Measurements from ENCODE around the gene ARL8B.

ARL8B gene

DNA sequence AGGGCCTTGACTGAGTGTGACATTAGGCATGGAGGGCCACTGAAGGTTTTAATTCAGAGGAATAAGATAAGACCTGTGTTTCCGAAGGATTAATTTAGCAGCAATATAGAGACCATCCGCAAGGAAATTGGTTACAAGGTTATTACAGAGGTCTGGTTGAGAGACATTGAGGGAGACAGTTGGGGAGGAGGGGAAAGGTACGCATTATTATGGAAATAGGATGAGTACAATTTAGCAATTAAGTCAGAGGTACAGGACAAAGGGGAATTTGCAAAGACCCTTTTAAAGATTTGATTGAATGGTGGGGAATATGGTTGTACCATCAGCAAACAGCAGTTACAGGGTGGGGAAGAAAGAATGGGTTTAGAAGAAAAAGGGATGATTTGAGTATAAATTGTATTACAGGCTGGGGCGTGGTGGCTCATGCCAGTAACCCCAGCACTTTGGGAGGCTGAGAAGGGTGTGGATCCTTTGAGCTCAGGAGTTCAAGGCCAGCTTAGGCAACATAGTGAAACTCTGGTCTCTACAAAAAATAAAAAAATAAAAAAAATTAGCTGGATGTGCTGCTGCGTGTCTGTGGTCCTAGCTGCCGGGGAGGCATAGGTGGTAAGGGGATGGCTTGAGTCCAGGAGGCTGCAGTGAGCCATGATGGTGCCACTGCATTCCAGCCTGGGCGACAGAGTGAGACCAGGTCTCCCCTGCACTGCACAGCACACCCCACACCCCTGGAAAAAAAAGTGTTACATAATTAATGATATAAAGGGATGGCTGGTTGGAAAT is 11.3 kb downstream of the ARL8B start:
- Histone ChIP-seq H3K27ac (ENCODE audit: low read length) (no peak overlapping the region), H3K4me1 (ENCODE audit: control insufficient read depth, insufficient read depth, low read length) (peaks cover 11% of the 10 kb centered on the region), H3K36me3 (ENCODE audit: control insufficient read depth in 2 of 2, insufficient read depth in 2 of 2, low read length in 2 of 2) (no peaks in the 10 kb centered on the region), H3K9me3 (ENCODE audit: control insufficient read depth in 2 of 2, low read length in 2 of 2) (no peaks in the 10 kb centered on the region), H3K27me3 (ENCODE audit: control insufficient read depth in 1 of 2, insufficient read depth in 2 of 2, low read length in 2 of 2) (no peaks in the 10 kb centered on the region), H3K4me3 (ENCODE audit: low read length in 2 of 2) (no peak overlapping the region), H3K9ac (ENCODE audit: low read length in 2 of 2) (no peak overlapping the region)

DNA sequence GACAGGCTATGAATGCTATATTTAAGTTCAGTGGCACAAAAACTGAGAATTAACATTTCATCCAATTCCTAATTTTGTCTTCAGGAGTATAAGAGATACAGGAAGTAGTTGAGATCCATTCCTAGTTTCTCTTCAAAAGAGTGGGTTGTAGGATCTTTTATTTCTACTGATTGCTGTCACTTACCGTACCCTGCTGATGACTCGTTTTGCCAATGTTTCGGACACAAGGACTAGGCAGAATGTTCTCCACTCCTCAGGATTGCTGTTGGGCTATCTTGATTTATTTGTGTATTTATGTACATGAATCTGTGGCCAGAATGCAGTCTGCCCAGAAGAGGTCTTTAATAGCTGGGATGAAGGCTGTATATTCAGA is 11.9 kb downstream of the ARL8B start:
- Histone ChIP-seq H3K4me1 (ENCODE audit: control insufficient read depth, insufficient read depth, low read length) (peaks cover 11% of the 10 kb centered on the region), H3K4me3 (ENCODE audit: low read length in 2 of 2) (no peak overlapping the region), H3K9ac (ENCODE audit: low read length in 2 of 2) (no peak overlapping the region), H3K36me3 (ENCODE audit: control insufficient read depth in 2 of 2, insufficient read depth in 2 of 2, low read length in 2 of 2) (no peaks in the 10 kb centered on the region), H3K27ac (ENCODE audit: low read length) (no peak overlapping the region), H3K9me3 (ENCODE audit: control insufficient read depth in 2 of 2, low read length in 2 of 2) (no peaks in the 10 kb centered on the region), H3K27me3 (ENCODE audit: control insufficient read depth in 1 of 2, insufficient read depth in 2 of 2, low read length in 2 of 2) (no peaks in the 10 kb centered on the region)

DNA sequence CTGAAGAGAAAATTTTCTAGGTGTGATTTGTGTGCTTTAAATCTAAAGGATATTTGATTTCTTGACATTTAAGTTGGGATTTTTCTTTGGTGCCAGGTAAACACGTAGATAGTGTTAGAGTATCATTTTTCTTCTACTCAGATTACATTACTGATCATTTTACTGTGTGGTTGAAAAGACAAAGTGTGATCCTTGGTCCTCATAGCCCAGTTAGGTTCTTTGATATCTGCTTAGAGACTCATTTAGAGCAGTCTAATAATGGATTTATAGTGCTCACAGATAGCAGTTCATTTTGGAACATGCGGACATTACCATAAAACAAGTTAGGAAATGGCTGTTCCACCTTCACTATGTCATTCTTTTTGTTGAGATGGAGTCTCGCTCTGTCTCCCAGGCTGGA is 12.4 kb downstream of the ARL8B start:
- Histone ChIP-seq H3K4me1 (ENCODE audit: control insufficient read depth, insufficient read depth, low read length) (peaks cover 11% of the 10 kb centered on the region), H3K4me3 (ENCODE audit: low read length in 2 of 2) (no peak overlapping the region), H3K9me3 (ENCODE audit: control insufficient read depth in 2 of 2, low read length in 2 of 2) (no peaks in the 10 kb centered on the region), H3K36me3 (ENCODE audit: control insufficient read depth in 2 of 2, insufficient read depth in 2 of 2, low read length in 2 of 2) (no peaks in the 10 kb centered on the region), H3K9ac (ENCODE audit: low read length in 2 of 2) (no peak overlapping the region), H3K27ac (ENCODE audit: low read length) (no peak overlapping the region), H3K27me3 (ENCODE audit: control insufficient read depth in 1 of 2, insufficient read depth in 2 of 2, low read length in 2 of 2) (no peaks in the 10 kb centered on the region)

DNA sequence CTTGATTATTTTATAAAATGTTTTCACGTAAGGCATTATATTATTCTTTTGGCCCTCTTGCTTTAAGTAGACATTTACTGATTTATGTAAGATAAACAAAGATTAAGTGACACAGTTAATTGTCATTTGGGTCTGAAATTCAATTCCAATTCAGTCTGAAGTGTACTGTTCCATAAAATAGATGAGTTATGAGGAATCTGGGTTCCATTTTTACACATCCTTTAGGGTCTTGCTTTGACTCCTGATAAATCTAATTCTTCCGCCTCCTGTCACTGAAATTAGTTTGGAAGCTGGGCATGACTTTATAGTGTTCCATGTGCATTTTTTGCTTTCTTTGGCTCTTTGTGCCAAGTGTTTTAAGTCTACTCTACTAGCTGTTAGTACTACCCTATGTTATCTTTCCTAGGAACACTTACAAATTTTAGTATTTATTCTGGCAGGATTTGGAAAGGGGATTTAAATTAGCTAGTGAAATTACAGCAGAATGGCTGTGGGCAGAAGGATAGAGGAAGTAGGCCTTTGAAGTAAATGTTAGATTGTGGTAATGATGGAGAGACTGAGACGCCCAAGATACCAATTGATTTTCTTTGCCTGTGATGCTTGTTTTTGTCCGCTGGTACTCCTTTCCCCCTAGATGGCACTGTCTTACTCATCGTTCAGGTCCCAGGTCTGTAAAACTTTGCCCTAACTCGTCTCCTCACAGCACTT is 14.3 kb downstream of the ARL8B start:
- no peak overlapping the region for H3K9ac ChIP-seq (ENCODE audit: low read length in 2 of 2)
- H3K27ac ChIP-seq (ENCODE audit: low read length): no peak overlapping the region
- H3K27me3 ChIP-seq (ENCODE audit: control insufficient read depth in 1 of 2, insufficient read depth in 2 of 2, low read length in 2 of 2): no peaks in the 10 kb centered on the region
- peaks cover 11% of the 10 kb centered on the region for H3K4me1 ChIP-seq (ENCODE audit: control insufficient read depth, insufficient read depth, low read length)
- no peak overlapping the region for H3K4me3 ChIP-seq (ENCODE audit: low read length in 2 of 2)
- H3K9me3 ChIP-seq (ENCODE audit: control insufficient read depth in 2 of 2, low read length in 2 of 2): no peaks in the 10 kb centered on the region
- no peaks in the 10 kb centered on the region for H3K36me3 ChIP-seq (ENCODE audit: control insufficient read depth in 2 of 2, insufficient read depth in 2 of 2, low read length in 2 of 2)

DNA sequence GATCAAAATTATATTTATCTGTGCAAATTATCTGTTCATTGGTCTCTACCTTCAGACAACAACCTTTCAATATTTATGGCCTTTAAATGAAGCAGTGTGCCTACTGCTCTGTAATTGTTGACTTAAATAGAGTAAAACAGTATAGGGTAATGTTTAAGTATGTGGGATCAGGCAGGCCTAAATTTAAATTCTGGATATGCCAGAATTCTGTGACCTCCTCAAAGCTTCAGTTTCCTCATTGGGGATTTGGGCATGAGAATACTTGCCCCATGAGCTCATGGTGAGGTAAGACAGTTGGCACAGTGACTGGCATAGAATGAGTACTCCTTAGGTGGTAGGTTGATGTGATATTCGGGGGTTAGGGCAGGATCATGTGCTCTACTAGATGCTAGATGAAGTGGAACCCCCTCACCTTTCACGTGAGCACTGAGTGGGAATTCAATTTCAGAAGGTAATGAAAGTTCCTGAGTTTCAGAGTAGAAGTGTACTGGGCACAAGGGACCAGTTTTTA is 14.9 kb downstream of the ARL8B start:
- H3K9ac ChIP-seq (ENCODE audit: low read length in 2 of 2): no peak overlapping the region
- no peak overlapping the region for H3K4me3 ChIP-seq (ENCODE audit: low read length in 2 of 2)
- H3K27me3 ChIP-seq (ENCODE audit: control insufficient read depth in 1 of 2, insufficient read depth in 2 of 2, low read length in 2 of 2): no peaks in the 10 kb centered on the region
- H3K9me3 ChIP-seq (ENCODE audit: control insufficient read depth in 2 of 2, low read length in 2 of 2): no peaks in the 10 kb centered on the region
- no peaks in the 10 kb centered on the region for H3K36me3 ChIP-seq (ENCODE audit: control insufficient read depth in 2 of 2, insufficient read depth in 2 of 2, low read length in 2 of 2)
- peaks cover 11% of the 10 kb centered on the region for H3K4me1 ChIP-seq (ENCODE audit: control insufficient read depth, insufficient read depth, low read length)
- no peak overlapping the region for H3K27ac ChIP-seq (ENCODE audit: low read length)

DNA sequence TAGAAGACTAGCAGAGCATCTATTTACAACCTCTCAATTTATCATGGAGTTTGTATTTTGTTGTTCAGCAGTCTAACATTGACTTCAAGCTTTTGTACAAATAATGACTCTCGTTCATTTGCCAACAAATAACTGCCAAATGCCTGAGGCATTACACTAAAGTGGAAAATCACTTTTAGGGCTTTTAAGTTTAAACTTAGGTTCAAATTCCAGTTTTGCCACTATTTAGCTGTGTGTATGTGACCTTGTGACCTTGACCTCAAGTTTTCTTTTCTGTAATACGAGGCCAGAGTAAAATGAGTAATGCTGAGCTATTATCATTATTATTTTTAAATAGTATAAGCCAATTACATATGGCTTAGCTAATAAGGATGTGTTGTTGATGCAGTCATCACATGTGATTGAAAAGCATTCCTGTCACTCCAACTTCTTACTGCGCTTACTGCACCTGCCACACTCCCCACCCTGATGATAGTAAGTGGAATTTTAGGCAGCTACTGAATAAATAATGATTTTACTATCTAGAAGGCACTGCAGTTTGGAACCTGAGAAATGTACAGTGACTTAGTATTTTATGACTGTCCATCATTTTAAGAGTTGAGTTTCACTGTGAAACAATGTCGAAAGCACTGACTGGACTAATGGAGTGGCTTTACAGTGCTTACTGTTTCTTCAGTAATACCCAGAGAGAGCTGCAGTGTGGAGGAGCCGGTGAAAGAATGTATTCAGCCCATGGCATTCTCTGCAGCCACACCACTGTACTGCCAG is 16.3 kb downstream of the ARL8B start:
- Histone ChIP-seq H3K9me3 (ENCODE audit: control insufficient read depth in 2 of 2, low read length in 2 of 2) (no peaks in the 10 kb centered on the region), H3K4me1 (ENCODE audit: control insufficient read depth, insufficient read depth, low read length) (peaks cover 4% of the 10 kb centered on the region), H3K27me3 (ENCODE audit: control insufficient read depth in 1 of 2, insufficient read depth in 2 of 2, low read length in 2 of 2) (no peaks in the 10 kb centered on the region), H3K9ac (ENCODE audit: low read length in 2 of 2) (no peak overlapping the region), H3K36me3 (ENCODE audit: control insufficient read depth in 2 of 2, insufficient read depth in 2 of 2, low read length in 2 of 2) (no peaks in the 10 kb centered on the region), H3K27ac (ENCODE audit: low read length) (no peak overlapping the region), H3K4me3 (ENCODE audit: low read length in 2 of 2) (no peak overlapping the region)

DNA sequence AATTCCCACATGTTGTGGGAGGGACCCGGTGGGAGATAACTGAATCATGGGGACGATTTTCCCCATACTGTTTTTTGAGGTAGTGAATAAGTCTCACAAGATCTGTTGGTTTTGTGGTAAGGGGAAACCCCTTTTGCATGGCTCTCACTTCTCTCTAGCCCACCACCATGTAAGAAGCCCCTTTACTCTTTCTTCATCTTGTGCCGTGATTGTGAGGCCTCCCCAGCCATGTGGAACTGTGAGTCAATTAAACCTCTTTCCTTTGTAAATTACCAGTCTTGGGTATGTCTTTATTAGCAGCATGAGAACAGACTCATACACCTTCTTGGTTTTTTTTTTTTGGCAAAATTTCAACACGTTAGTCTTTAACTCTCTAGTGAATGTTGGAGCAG is 18.1 kb downstream of the ARL8B start:
- no peak overlapping the region for H3K27ac ChIP-seq (ENCODE audit: low read length)
- no peaks in the 10 kb centered on the region for H3K27me3 ChIP-seq (ENCODE audit: control insufficient read depth in 1 of 2, insufficient read depth in 2 of 2, low read length in 2 of 2)
- no peaks in the 10 kb centered on the region for H3K9me3 ChIP-seq (ENCODE audit: control insufficient read depth in 2 of 2, low read length in 2 of 2)
- no peaks in the 10 kb centered on the region for H3K36me3 ChIP-seq (ENCODE audit: control insufficient read depth in 2 of 2, insufficient read depth in 2 of 2, low read length in 2 of 2)
- no peak overlapping the region for H3K4me3 ChIP-seq (ENCODE audit: low read length in 2 of 2)
- H3K4me1 ChIP-seq (ENCODE audit: control insufficient read depth, insufficient read depth, low read length): no peaks in the 10 kb centered on the region
- H3K9ac ChIP-seq (ENCODE audit: low read length in 2 of 2): no peak overlapping the region

DNA sequence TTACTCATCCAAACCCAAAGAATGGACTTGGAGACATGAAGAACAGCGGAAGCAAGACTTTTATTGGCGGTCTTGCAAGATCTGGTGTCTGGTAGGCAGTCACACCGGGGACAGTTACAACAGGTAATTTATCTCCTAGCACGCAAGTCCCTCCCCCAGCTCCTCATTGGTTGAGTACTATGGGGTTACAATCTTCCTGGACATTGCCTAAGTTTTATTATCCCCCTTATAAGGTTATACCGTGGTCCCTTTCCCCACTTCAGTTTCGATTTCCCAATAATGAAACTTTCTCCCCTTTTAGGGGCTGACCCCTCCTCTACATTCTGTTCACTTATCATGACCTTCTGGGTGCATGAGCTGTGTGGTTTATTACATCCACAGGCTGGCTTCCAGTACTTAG is 18.7 kb downstream of the ARL8B start:
- H3K9me3 ChIP-seq (ENCODE audit: control insufficient read depth in 2 of 2, low read length in 2 of 2): no peaks in the 10 kb centered on the region
- no peak overlapping the region for H3K9ac ChIP-seq (ENCODE audit: low read length in 2 of 2)
- no peaks in the 10 kb centered on the region for H3K36me3 ChIP-seq (ENCODE audit: control insufficient read depth in 2 of 2, insufficient read depth in 2 of 2, low read length in 2 of 2)
- H3K4me1 ChIP-seq (ENCODE audit: control insufficient read depth, insufficient read depth, low read length): no peaks in the 10 kb centered on the region
- no peak overlapping the region for H3K27ac ChIP-seq (ENCODE audit: low read length)
- no peaks in the 10 kb centered on the region for H3K27me3 ChIP-seq (ENCODE audit: control insufficient read depth in 1 of 2, insufficient read depth in 2 of 2, low read length in 2 of 2)
- no peak overlapping the region for H3K4me3 ChIP-seq (ENCODE audit: low read length in 2 of 2)

DNA sequence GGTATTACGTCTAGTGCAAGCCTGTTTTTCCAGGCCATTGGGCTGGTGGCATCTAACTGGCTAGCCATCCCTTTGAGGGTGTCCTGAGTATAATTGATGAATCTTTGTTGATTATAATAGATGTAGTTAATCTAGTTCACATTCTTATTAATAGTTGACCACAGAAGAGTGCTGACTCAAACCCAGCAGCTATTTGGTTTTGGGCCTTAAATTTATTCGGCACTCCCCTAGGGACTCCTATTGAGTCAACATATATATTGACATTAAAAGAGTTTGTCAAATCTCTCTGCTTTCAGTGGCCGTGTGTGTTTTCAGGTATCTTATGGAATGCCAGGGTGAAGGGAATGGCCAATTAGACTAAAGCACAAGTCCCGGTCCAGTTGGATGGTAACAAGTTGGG is 19.7 kb downstream of the ARL8B start:
- H3K36me3 ChIP-seq (ENCODE audit: control insufficient read depth in 2 of 2, insufficient read depth in 2 of 2, low read length in 2 of 2): no peaks in the 10 kb centered on the region
- no peaks in the 10 kb centered on the region for H3K9me3 ChIP-seq (ENCODE audit: control insufficient read depth in 2 of 2, low read length in 2 of 2)
- no peaks in the 10 kb centered on the region for H3K4me1 ChIP-seq (ENCODE audit: control insufficient read depth, insufficient read depth, low read length)
- no peak overlapping the region for H3K4me3 ChIP-seq (ENCODE audit: low read length in 2 of 2)
- H3K27me3 ChIP-seq (ENCODE audit: control insufficient read depth in 1 of 2, insufficient read depth in 2 of 2, low read length in 2 of 2): no peaks in the 10 kb centered on the region
- H3K9ac ChIP-seq (ENCODE audit: low read length in 2 of 2): no peak overlapping the region
- no peak overlapping the region for H3K27ac ChIP-seq (ENCODE audit: low read length)

DNA sequence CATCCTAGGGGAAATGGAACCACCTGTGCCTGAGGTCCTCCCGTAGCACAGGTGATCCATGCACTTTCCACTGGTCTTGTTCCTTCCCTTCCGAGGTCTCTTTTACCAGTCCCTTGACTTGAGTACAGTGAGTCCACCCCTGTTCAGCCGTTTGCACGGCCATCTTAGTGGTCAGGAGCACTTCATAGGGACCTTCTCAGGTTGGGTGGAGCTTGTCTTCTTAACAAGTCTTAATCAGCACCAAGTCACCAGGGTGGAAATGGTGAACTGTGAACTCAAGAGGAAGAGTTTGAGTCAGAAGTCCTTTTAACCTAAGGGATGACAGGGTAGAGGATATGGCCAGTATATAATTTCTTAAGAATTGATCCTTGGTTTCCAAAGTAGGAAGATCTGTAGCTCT is 21.4 kb downstream of the ARL8B start:
- H3K4me3 ChIP-seq (ENCODE audit: low read length in 2 of 2): no peak overlapping the region
- H3K9ac ChIP-seq (ENCODE audit: low read length in 2 of 2): no peak overlapping the region
- no peaks in the 10 kb centered on the region for H3K9me3 ChIP-seq (ENCODE audit: control insufficient read depth in 2 of 2, low read length in 2 of 2)
- H3K4me1 ChIP-seq (ENCODE audit: control insufficient read depth, insufficient read depth, low read length): no peaks in the 10 kb centered on the region
- no peaks in the 10 kb centered on the region for H3K36me3 ChIP-seq (ENCODE audit: control insufficient read depth in 2 of 2, insufficient read depth in 2 of 2, low read length in 2 of 2)
- H3K27me3 ChIP-seq (ENCODE audit: control insufficient read depth in 1 of 2, insufficient read depth in 2 of 2, low read length in 2 of 2): no peaks in the 10 kb centered on the region
- no peak overlapping the region for H3K27ac ChIP-seq (ENCODE audit: low read length)

Measured in stomach smooth muscle (tissue), 2 donors.